Peyer's patch (tissue), 4 donors: Measurements from ENCODE around the gene IL31.

Source experiments
- POLR2A ChIP-seq, 2 donors: fragments of 450-650 bp; IDR thresholded peaks; one replicate each; pipeline ENCODE4 v1.5.1; 2017; ENCODE audit warnings: antibody characterized with exemption in 2 of 2, mild to moderate bottlenecking in 2 of 2, moderate library complexity in 2 of 2
- TF ChIP-seq, protein P1 (sequence below), 6 experiments: fragments of 450-650 bp in 4 of 6; fragments of 200-600 bp in 2 of 6; sonication (generic) in 1 of 6; IDR thresholded peaks; one replicate each; pipeline ENCODE4 v1.5.1; 2017 to 2019; ENCODE audit warnings: antibody characterized with exemption in 6 of 6, mild to moderate bottlenecking in 3 of 6, moderate library complexity in 1 of 6

DNA sequence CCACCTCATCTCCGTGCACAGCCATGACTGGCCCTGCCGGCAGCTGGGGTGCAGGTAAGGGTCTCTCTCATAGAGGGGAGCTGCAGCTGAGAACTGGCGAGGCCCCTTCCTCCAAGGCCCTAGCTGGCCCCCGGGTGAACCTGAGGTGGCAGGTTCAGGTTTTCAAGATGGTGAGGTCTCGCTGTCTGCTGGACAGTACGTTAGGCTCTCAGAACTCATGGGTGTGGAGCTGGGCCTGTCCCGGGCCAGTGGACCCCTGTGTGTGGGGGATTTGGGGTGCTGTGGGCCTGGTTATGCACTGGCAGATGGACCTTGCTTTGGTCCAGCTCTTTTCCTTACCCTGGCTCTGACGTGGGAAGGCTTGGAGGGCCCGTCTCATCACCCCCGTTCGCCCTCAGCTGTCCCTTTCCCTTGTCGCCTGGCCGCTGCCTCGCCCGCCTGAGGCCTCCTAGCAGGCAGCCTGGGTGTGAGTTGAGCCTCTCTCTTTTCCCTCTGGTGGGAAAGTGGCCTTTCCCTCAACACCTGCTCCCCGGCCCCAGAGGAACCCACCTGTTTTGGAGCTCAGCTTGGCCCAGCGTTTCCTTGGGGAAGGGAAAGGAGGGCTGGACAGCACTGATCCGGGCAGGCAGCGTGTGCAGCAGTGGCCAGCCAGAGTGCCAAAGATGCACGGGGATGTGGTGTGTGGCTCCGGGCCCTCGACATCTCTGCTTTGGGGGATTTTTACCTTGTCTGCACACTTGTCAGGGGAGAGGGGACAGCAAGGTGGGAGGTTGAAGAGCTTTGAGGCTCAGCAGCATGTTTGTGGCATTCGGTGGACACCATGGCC, 28.3 kb downstream of the IL31 start:
- TF ChIP-seq, protein P1, sequence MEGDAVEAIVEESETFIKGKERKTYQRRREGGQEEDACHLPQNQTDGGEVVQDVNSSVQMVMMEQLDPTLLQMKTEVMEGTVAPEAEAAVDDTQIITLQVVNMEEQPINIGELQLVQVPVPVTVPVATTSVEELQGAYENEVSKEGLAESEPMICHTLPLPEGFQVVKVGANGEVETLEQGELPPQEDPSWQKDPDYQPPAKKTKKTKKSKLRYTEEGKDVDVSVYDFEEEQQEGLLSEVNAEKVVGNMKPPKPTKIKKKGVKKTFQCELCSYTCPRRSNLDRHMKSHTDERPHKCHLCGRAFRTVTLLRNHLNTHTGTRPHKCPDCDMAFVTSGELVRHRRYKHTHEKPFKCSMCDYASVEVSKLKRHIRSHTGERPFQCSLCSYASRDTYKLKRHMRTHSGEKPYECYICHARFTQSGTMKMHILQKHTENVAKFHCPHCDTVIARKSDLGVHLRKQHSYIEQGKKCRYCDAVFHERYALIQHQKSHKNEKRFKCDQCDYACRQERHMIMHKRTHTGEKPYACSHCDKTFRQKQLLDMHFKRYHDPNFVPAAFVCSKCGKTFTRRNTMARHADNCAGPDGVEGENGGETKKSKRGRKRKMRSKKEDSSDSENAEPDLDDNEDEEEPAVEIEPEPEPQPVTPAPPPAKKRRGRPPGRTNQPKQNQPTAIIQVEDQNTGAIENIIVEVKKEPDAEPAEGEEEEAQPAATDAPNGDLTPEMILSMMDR (IDR thresholded peaks at IDR 0.05) = no peak
- no peak for TF ChIP-seq POLR2A (IDR thresholded peaks at IDR 0.05)
